Astrocyte (in vitro differentiated cells and primary cell): Measurements from ENCODE around the gene MAPK8IP3.

Source experiments
- CTCF ChIP-seq: IDR thresholded peaks from 2 replicates; pipeline ENCODE4 v1.5.1; 2011; ENCODE audit warnings: low read depth, mild to moderate bottlenecking, inconsistent platforms, low read length, moderate library complexity; ENCODE audit not compliant: insufficient read depth
- EZH2 ChIP-seq: IDR thresholded peaks from 2 replicates; pipeline ENCODE4 v1.6.1; 2012; ENCODE audit warnings: mild to moderate bottlenecking, low read length, inconsistent platforms; ENCODE audit not compliant: insufficient read depth

GRCh38 chr16:1776672-1776955, 70.6 kb downstream of the MAPK8IP3 start:
- TF ChIP-seq CTCF, result no peak
- TF ChIP-seq EZH2, result no peak
